AG09309 (cell line): ENCODE results near the gene ERN2.

Experiments used
- DNase-seq: peaks from one replicate; pipeline ENCODE4 v3.0.0-alpha.2; 2010; ENCODE audit warnings: low read depth
- H3K4me3 ChIP-seq: 2 replicates; pipeline ENCODE4 v1.5.1; 2011; ENCODE audit warnings: mild to moderate bottlenecking, low read depth, low read length, moderate library complexity; ENCODE audit not compliant: control insufficient read depth
- TF ChIP-seq, protein P1 (sequence below): IDR thresholded peaks from 2 replicates; pipeline ENCODE4 v1.5.1; 2011; ENCODE audit warnings: mild to moderate bottlenecking, low read depth, low read length, inconsistent platforms; ENCODE audit not compliant: insufficient read depth, control insufficient read depth; ENCODE audit errors: missing control alignments

The ERN2 gene

DNA sequence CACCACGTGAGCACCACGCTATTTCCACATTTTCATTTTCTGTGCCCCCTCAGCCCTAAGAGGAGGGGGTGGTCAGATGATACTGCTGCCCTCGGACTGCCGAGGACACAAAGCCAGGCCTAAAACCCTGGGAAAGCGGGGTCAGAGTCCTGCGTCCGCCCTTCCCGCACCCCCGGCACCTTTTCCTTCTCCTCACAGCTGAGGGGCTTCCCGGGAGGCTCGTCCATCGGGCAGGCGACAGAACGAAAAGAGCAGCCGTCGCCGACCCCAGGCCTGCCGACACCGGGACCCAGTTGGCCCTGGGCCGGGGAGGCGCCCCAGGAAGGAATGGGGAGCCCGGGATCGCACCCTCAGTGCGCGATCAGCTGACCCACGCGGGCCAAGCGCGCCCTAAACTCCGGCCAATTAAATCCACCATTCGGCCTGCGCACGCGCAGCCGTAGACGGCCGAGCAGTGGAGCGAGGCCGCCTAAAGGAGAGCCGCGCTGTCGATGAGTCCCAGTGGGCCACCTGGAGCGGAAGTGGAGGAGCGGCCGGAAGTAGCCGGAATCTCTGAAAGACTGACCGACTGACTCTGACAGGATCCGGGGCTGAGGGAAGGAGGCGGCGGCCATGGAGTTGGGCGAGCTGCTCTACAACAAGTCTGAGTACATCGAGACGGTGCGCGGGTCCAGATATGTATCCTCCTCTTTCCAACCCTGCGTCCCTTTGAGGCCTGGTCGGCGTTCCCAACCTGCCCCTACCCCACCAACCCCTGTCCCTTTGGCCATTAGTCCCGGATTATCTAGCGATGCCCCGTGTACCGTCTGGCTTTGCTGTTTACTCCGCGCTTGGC lies 71.9 kb downstream of the ERN2 start, which contains the start of the genes DCTN5 and PALB2:
Gene DCTN5, plus strand, starts transcription at position 536 of the 835 bp plus-strand sequence. Its CDS starts 77 bp downstream, at position 613.
Gene PALB2, minus strand, starts transcription at position 380 of the 835 bp plus-strand sequence. Its CDS starts 153 bp downstream, at position 227.
- peak; percentile 76 for DNase-seq
- peak within 1 kb of the TSS; percentile 99 for H3K4me3 ChIP-seq
- TF ChIP-seq, protein P1, sequence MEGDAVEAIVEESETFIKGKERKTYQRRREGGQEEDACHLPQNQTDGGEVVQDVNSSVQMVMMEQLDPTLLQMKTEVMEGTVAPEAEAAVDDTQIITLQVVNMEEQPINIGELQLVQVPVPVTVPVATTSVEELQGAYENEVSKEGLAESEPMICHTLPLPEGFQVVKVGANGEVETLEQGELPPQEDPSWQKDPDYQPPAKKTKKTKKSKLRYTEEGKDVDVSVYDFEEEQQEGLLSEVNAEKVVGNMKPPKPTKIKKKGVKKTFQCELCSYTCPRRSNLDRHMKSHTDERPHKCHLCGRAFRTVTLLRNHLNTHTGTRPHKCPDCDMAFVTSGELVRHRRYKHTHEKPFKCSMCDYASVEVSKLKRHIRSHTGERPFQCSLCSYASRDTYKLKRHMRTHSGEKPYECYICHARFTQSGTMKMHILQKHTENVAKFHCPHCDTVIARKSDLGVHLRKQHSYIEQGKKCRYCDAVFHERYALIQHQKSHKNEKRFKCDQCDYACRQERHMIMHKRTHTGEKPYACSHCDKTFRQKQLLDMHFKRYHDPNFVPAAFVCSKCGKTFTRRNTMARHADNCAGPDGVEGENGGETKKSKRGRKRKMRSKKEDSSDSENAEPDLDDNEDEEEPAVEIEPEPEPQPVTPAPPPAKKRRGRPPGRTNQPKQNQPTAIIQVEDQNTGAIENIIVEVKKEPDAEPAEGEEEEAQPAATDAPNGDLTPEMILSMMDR: no peak

DNA sequence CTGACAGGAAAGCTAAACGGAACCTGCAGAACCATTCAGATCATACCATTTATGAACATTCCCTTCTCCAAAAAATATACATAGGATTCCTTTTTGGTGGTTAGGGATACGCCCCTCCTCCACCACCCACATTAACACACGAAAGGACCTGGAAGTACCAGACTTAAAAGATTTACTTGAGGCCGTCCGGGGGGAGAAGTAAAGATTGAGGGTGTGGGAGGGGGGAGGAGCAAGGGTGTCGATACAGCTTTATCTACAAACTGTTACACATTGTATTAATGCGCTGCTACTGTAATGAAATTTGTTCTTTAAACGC lies 72.4 kb downstream of the ERN2 start:
- no peak for DNase-seq
- TF ChIP-seq, protein P1: no peak
- H3K4me3 ChIP-seq: peak overlapping the region; percentile 99
